Fibroblast of mammary gland (primary cell): Measurements from ENCODE around the gene CDT1.
A peak's percentile ranks its signal among the peaks of the same experiment; 100 is the strongest.

Experiments
- DNase-seq: peaks from one replicate; pipeline ENCODE4 v3.0.0-alpha.2; 2010; ENCODE audit warnings: low read depth
- H3K4me3 ChIP-seq: 2 replicates; pipeline ENCODE4 v1.5.1; 2011; ENCODE audit warnings: low read depth, mild to moderate bottlenecking, low read length, moderate library complexity; ENCODE audit not compliant: control insufficient read depth
- TF ChIP-seq, protein P1 (sequence below): conservative IDR thresholded peaks from 2 replicates; pipeline ENCODE4 v1.5.1; 2011; ENCODE audit warnings: low read depth, low read length, inconsistent platforms; ENCODE audit not compliant: control insufficient read depth, insufficient read depth

The CDT1 gene

DNA sequence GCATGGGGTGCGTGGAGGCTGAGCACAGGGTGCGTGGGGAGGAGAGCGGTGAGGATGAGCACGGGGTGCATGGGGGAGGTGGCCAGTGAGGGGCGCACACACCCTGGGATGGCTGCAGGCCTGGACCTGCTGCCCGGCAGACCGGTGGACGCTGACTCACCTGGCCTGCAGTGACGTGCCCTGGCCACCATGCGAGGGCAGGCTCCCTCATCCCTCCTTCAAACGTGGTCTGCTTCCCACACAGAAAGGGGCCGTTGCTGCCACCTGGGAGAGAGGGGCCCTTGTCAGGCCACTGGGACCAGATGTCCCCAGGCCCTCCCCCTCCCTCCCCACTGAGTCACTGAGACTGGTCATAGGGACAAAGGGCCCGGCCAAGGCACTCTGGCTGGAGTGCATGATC lies 28.2 kb downstream of the CDT1 start:
- TF ChIP-seq, protein P1, sequence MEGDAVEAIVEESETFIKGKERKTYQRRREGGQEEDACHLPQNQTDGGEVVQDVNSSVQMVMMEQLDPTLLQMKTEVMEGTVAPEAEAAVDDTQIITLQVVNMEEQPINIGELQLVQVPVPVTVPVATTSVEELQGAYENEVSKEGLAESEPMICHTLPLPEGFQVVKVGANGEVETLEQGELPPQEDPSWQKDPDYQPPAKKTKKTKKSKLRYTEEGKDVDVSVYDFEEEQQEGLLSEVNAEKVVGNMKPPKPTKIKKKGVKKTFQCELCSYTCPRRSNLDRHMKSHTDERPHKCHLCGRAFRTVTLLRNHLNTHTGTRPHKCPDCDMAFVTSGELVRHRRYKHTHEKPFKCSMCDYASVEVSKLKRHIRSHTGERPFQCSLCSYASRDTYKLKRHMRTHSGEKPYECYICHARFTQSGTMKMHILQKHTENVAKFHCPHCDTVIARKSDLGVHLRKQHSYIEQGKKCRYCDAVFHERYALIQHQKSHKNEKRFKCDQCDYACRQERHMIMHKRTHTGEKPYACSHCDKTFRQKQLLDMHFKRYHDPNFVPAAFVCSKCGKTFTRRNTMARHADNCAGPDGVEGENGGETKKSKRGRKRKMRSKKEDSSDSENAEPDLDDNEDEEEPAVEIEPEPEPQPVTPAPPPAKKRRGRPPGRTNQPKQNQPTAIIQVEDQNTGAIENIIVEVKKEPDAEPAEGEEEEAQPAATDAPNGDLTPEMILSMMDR, result no peak
- H3K4me3 ChIP-seq, result no peak overlapping the region
- DNase-seq, result no peak

- no peak for DNase-seq
- TF ChIP-seq, protein P1, result no peak
- H3K4me3 ChIP-seq, result no peak overlapping the region
Measured at GRCh38 chr16:88833086-88833485, 29.5 kb downstream of the CDT1 start.

GRCh38 chr16:88834670-88835069 lies 31.1 kb downstream of the CDT1 start:
- no peak overlapping the region for H3K4me3 ChIP-seq
- no peak for DNase-seq
- TF ChIP-seq, protein P1, result no peak

DNA sequence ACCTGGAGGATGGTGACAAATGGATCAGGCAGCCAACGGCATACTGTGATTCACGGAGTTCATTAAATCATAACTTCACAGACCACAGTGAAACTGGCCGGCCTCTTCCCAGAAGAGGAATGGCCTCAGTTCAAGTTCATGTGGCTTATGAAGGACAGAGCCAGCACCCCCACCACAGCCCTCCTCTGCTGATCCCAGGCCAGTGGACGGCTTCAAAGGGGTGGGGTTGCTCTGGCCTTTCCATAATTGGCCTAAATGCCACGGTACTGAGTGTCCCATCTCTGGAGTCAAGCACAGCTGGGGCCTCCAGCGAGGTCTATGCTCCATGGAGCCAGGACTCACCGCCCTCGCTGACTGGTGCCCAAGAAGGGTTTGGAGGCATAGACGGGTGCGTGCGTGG lies 31.8 kb downstream of the CDT1 start:
- peak; percentile 14 for DNase-seq
- TF ChIP-seq, protein P1, result no peak

GRCh38 chr16:88835818-88836217 lies 32.2 kb downstream of the CDT1 start:
- TF ChIP-seq, protein P1, result no peak

More for the DNA sequence above, 31.8 kb downstream of the CDT1 start:
- no peak overlapping the region for H3K4me3 ChIP-seq

DNA sequence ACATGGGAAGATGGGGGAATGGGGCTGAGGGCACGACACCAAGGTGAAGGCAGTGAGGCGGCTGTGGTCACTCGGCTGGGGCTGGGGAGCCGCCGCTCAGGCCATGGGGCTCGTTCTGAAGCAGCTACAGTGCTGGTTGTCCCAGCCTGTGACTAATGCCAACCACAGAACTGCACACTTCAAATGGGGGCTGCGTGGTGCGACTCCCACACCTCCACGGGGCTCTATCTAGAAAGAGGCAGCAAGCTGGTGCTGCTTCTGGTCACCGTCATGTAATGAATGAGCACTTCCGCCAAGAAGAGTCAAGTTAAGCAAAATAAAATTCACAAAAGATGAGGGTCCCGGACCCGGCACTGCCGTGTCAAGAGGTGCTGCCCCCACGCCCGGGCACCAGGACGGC lies 33.2 kb downstream of the CDT1 start:
- H3K4me3 ChIP-seq, result no peak overlapping the region
- TF ChIP-seq, protein P1, result no peak
- DNase-seq, result no peak

More at GRCh38 chr16:88835818-88836217, 32.2 kb downstream of the CDT1 start:
- DNase-seq, result no peak
- no peak overlapping the region for H3K4me3 ChIP-seq

DNA sequence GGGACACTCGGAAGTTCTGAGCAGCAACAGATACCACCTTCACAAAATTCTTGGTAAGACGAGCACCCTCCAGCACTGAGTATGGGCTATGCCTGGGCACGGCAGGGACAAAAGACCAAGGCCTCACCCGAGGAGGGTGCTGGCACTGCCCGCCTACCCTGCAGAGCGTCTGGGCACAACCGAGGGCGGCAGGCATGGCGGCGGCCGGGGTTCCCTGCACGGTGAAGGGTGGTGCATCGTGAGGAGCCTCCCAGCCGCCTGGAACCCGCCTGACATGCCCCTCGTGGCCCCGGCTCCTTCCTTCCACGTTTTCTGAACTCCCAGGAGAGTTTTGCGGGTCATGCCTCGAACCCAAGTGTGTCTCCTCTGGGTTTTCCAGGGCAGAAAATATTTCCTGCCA lies 34.2 kb downstream of the CDT1 start:
- TF ChIP-seq, protein P1, result no peak
- no peak overlapping the region for H3K4me3 ChIP-seq
- no peak for DNase-seq
